ENCODE measurements around the gene BEST3. TPM values are rescaled to one million over a fixed set of nuclear protein-coding genes. Genes with fewer than 3 reads are reported as not detected.
"Not testable (repeated sequence)": the region's sequence is repeated elsewhere in the genome, so short reads cannot be mapped to it uniquely, and the experiment has no call there.

BEST3 gene
- total RNA-seq, 1 experiment from 2014 or later = not detected

GRCh38 chr12:69649529-69649928 lies 49.6 kb downstream of the BEST3 start:
- no peak for DNase-seq (ENCODE audit: low spot score)

- DNase-seq (ENCODE audit: low spot score) = peak; percentile 15
Observed at GRCh38 chr12:69648476-69648875, 50.6 kb downstream of the BEST3 start.

- DNase-seq (ENCODE audit: low spot score) = no peak
Observed at GRCh38 chr12:69647178-69647577, 51.9 kb downstream of the BEST3 start.

GRCh38 chr12:69645031-69645430 lies 54.1 kb downstream of the BEST3 start:
- DNase-seq (ENCODE audit: low spot score) = no peak

- no peak for DNase-seq (ENCODE audit: low spot score)
Observed at GRCh38 chr12:69644511-69644910, 54.6 kb downstream of the BEST3 start.

- DNase-seq (ENCODE audit: low spot score) = no peak
Observed at GRCh38 chr12:69642531-69642930, 56.6 kb downstream of the BEST3 start.

GRCh38 chr12:69641546-69641945 lies 57.6 kb downstream of the BEST3 start:
- no peak for DNase-seq (ENCODE audit: low spot score)

GRCh38 chr12:69639400-69640016 lies 59.6 kb downstream of the BEST3 start:
- peak; percentile 53 for DNase-seq (ENCODE audit: low spot score)

- DNase-seq (ENCODE audit: low spot score) = no peak
Observed at GRCh38 chr12:69633061-69633460, 66.0 kb downstream of the BEST3 start.

GRCh38 chr12:69630191-69630590 lies 68.9 kb downstream of the BEST3 start:
- DNase-seq (ENCODE audit: low spot score) = no peak

- no peak for DNase-seq (ENCODE audit: low spot score)
Observed at GRCh38 chr12:69627501-69627900, 71.6 kb downstream of the BEST3 start.

- DNase-seq (ENCODE audit: low spot score) = no peak
Observed at GRCh38 chr12:69623970-69624369, 75.1 kb downstream of the BEST3 start.

GRCh38 chr12:69621551-69621950 lies 77.6 kb downstream of the BEST3 start:
- DNase-seq (ENCODE audit: low spot score) = no peak

- DNase-seq (ENCODE audit: low spot score) = no peak
Observed at GRCh38 chr12:69620921-69621320, 78.2 kb downstream of the BEST3 start.

GRCh38 chr12:69620077-69620476 lies 79.0 kb downstream of the BEST3 start:
- DNase-seq (ENCODE audit: low spot score) = no peak

- DNase-seq (ENCODE audit: low spot score) = no peak
Observed at GRCh38 chr12:69619050-69619449, 80.1 kb downstream of the BEST3 start.

- no peak for DNase-seq (ENCODE audit: low spot score)
Observed at GRCh38 chr12:69616025-69616424, 83.1 kb downstream of the BEST3 start.

GRCh38 chr12:69613351-69613750 lies 85.8 kb downstream of the BEST3 start:
- DNase-seq (ENCODE audit: low spot score) = no peak

- DNase-seq (ENCODE audit: low spot score) = no peak
Observed at GRCh38 chr12:69610729-69611128, 88.4 kb downstream of the BEST3 start, which contains the start of gene LRRC10. LRRC10 (minus strand) TSS chr12:69610907; CDS start chr12:69610838, 69 bp downstream.

GRCh38 chr12:69610126-69610525 lies 89.0 kb downstream of the BEST3 start:
- no peak for DNase-seq (ENCODE audit: low spot score)

GRCh38 chr12:69608114-69608513 lies 91.0 kb downstream of the BEST3 start:
- no peak for DNase-seq (ENCODE audit: low spot score)

GRCh38 chr12:69604275-69604674 lies 94.8 kb downstream of the BEST3 start:
- DNase-seq (ENCODE audit: low spot score) = not testable (repeated sequence)

Measured in H4 (cell line).